Vagina (tissue), 2 donors: Measurements from ENCODE around the gene NPIPA5. TPM values are rescaled to one million over a fixed set of nuclear protein-coding genes. Genes with fewer than 3 reads are reported as not detected.
"Not testable (repeated sequence)": the region's sequence is repeated elsewhere in the genome, so short reads cannot be mapped to it uniquely, and the experiment has no call there.

ENCODE experiments used
- DNase-seq, 2 donors: peaks; one replicate each; pipeline ENCODE4 v3.0.0-alpha.2; 2017; ENCODE audit errors: extremely low spot score in 2 of 2
- H3K27ac ChIP-seq: fragments of 200-600 bp; sonication (generic); one replicate; pipeline ENCODE4 v1.5.1; 2019
- H3K27me3 ChIP-seq: fragments of 200-600 bp; sonication (generic); one replicate; pipeline ENCODE4 v1.5.1; 2019
- H3K36me3 ChIP-seq, 2 donors: fragments of 200-600 bp; sonication (generic); one replicate each; pipeline ENCODE4 v1.5.1; 2017 to 2019
- H3K4me1 ChIP-seq: fragments of 200-600 bp; sonication (generic); one replicate; pipeline ENCODE4 v1.5.1; 2019
- H3K4me3 ChIP-seq, 2 donors: fragments of 200-600 bp; sonication (generic); 1 replicate in 1 of 2; 2 replicates in 1 of 2; pipeline ENCODE4 v1.5.1; 2016 to 2019
- H3K9me3 ChIP-seq: fragments of 200-600 bp; sonication (generic); one replicate; pipeline ENCODE4 v1.5.1; 2019
- intact Hi-C: fragments of 100-400 bp; cut with DNase I; formaldehyde crosslinking; loops from one replicate; pipeline ENCODE4 v1.15.1; 2023
- total RNA-seq: library from RNA; depleted of rRNA; stranded (reverse); fragments of >200 nt; gene quantifications from one replicate; pipeline ENCODE4 v1.2.3, GENCODE V29; 2016

Gene NPIPA5
- total RNA-seq, 1 donor from 2014 or later, result 5.9 TPM

DNA sequence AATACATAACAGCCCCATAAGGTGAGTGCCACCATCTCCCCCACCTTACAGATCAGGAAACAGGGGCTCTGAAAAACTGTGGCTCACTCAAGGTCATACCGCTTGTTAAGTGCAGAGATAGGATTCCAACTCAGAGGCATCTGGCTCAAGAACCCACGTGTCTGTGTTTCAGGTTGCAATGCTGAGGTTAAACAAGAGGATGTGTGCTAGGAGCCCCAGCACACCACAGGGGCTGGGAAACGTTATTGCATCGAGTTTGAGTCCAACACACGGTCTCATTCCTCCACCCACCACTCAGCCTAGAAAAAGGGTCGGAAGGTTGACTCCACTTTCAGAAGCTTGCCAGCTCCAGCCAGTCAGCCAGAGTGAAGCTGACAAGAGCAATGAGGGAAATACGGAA lies 29.4 kb downstream of the NPIPA5 start:
- H3K9me3 ChIP-seq, H3K4me1 ChIP-seq, H3K4me3 ChIP-seq, H3K27ac ChIP-seq, intact Hi-C loops, H3K27me3 ChIP-seq, H3K36me3 ChIP-seq, DNase-seq: not testable (repeated sequence)

DNA sequence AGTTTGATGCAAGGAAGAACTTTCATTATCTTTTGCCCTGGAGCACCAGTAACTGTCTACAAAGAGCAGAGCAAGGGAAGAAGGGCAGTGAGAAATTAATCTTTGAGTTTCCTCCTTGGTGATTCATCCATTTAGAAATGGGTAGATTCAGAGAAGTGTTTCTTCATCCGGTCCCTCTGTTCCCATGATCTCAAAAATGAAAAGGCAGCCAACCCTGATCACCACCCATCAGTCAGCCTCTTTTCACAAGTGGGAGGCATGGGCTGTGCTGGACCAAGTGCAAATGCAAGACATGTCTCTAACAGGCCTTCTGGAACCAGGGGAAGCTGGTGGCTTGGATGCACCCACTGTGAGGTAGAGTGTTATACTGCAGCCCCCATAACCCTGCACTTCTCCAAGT lies 35.8 kb downstream of the NPIPA5 start:
- H3K9me3 ChIP-seq, H3K4me1 ChIP-seq, H3K27me3 ChIP-seq, H3K27ac ChIP-seq, intact Hi-C loops, H3K36me3 ChIP-seq, H3K4me3 ChIP-seq, DNase-seq: not testable (repeated sequence)

DNA sequence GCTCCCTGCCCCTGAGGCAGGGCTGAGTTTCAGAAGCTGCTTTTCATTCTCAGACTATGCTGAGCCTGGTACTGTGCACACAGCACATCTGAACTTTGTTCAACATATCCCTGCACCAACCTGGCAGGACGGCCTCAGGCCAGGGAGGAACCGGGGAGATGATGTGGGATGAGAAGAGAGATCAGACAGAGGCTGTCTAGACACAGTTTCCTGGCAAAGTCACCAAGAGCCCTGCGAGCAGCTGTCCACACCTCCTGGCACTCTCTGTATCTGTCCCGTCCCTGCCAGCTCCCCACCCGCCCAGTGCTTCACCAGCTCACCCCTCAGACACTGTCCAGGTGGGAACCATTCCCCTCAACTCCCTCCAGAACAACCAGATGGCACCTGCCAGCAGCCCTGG lies 39.1 kb downstream of the NPIPA5 start:
- H3K27ac ChIP-seq, H3K9me3 ChIP-seq, H3K27me3 ChIP-seq, DNase-seq, H3K4me3 ChIP-seq, H3K4me1 ChIP-seq, H3K36me3 ChIP-seq, intact Hi-C loops: not testable (repeated sequence)

DNA sequence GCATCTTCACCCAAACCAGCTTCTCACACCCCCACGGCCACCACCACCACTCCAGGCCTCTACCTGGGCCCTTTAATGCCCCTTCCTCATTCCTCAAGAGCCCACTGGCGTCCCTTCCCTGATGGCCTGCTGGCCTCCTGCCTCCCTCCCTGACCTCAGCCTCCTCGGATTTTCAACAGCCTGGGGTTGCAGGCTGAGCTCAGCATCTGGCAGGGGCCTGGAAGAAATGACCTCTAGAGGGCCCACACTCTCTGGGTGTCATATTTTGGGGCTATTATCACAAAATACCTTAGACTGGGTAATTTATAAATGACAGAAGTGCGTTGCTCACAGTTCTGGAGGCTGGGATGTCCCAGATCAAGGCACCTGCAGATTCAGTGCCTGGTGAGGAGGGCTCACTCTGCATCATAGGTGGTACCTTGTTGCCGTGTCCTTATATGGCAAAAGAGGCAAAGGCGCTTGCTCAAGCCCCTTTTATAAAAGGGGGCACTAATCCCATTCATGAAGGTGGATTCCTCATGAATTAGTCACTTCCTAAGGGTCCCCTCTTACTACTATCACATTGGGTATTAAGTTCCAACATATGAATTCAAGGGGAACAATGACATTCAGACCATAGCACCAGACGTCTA lies 40.0 kb downstream of the NPIPA5 start:
- H3K27ac ChIP-seq, H3K4me1 ChIP-seq, H3K9me3 ChIP-seq, H3K36me3 ChIP-seq, H3K4me3 ChIP-seq, H3K27me3 ChIP-seq, DNase-seq, intact Hi-C loops: not testable (repeated sequence)

DNA sequence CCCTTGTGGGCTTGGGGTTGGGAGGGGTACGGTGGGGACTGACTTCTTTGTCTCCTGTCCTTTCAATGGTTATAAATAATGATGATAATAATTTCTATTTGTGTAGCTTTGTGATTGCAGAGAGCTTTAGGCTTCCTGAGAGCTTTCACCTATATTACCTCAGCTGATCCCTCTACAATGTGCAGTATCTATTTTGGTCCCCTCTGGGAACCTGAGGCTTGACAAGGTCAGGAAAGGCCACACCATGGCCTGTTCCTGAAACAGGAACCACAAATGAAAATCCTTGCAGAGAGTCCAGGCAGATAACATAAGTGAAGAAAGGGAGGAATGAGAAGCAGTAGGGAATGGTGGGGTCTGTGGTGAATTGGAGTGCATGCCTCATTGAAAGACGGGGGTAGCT lies 42.5 kb downstream of the NPIPA5 start:
- H3K36me3 ChIP-seq, intact Hi-C loops, DNase-seq, H3K4me3 ChIP-seq, H3K27ac ChIP-seq, H3K27me3 ChIP-seq, H3K4me1 ChIP-seq, H3K9me3 ChIP-seq: not testable (repeated sequence)

DNA sequence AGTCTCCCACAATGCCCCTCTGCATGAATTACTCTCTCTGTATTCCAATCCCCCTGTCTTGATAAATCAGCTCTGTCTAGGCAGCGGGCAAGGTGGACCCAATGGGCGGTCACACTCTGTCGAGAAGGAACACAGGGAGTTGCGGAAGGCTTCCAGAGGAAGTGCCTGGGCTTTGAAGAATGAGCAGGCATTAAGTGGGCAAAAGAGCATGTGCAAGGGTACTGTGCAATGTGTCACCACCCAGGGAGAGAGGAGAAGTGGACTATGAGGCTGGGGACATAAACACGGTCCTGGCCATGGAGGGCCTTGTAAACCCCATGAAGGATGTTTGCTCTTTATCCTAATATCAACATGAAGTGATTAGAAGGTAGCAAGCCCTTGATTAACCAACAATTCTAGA lies 44.1 kb downstream of the NPIPA5 start:
- H3K27me3 ChIP-seq, H3K27ac ChIP-seq, H3K4me3 ChIP-seq, H3K36me3 ChIP-seq, intact Hi-C loops, H3K9me3 ChIP-seq, H3K4me1 ChIP-seq, DNase-seq: not testable (repeated sequence)

DNA sequence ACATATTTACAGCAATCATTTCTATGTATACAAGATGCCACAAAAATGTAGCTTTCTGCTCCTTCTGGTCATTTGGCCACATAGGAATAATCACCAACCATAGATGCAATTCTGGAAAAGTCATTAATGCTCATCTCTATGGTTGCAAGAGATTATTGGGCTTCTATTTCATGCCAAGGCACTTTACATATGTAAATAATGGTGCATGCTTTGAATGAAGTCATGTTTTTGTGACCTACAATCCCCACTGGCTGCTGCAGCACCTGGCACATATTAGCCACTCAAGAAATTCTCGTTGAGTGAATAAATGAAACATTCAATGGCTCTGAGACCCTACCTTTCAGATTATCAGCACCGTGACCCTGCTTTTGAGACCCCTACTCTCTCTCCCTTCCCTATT lies 47.1 kb downstream of the NPIPA5 start:
- H3K9me3 ChIP-seq, intact Hi-C loops, H3K4me3 ChIP-seq, H3K27ac ChIP-seq, H3K4me1 ChIP-seq, H3K27me3 ChIP-seq, H3K36me3 ChIP-seq, DNase-seq: not testable (repeated sequence)

DNA sequence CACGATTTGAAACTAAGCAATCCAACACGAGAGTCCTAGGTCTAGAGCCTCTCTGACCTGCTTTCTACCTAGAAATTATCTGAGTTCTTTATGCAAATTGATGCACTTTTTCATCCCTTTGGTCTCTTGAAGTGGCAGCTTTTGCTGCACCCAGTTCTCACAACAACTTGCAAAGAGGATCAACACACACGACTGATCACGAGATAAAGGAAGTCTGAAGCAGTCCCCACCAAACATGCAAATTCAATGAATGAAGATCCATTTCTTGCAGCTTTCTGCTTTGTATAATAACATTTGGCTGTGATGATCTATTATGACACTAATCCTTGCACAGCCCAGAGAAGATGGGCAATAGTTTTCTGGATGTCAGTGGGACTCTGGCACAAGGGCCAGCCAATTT lies 53.1 kb downstream of the NPIPA5 start:
- H3K4me1 ChIP-seq, H3K9me3 ChIP-seq, DNase-seq, H3K36me3 ChIP-seq, H3K27ac ChIP-seq, intact Hi-C loops, H3K27me3 ChIP-seq, H3K4me3 ChIP-seq: not testable (repeated sequence)

DNA sequence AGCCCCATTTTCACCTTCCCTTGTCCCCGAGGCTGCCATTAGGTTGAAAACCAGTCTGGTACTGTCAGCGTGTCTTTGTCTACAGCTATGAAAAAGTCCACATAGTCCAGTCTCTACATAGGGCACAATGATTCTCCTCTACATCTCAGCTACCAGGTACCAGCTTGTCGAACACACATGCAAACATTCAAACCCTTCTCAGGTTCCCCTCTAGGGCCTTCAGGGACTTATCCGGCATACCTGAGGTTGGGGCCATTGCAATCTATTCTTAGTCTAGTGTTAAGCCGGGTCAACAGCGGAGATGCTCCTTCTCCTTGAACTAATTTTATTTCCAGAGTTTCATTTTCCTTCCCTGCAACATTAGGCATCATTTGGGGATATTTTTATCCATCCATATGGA lies 54.7 kb downstream of the NPIPA5 start:
- H3K27ac ChIP-seq, H3K27me3 ChIP-seq, DNase-seq, H3K4me1 ChIP-seq, H3K36me3 ChIP-seq, H3K4me3 ChIP-seq, H3K9me3 ChIP-seq, intact Hi-C loops: not testable (repeated sequence)

DNA sequence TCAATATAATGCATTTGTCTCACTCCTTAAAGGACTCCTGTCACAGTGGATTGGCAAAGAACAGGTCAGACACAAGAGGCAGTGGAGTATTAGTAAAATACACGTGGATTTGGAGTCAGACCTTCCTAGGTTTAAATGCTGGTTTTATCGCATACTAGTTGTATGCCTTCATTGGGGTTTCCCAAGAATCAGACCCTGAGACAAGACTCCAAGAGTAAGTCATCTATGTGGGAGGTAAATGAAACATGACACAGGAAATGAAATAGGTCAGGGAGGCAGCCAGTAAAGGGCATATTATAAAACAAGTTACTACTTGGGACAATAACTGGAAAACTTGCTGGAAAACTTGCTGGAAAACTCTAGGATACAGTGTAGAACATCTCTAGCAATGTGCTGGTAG lies 56.9 kb downstream of the NPIPA5 start:
- H3K36me3 ChIP-seq, H3K27ac ChIP-seq, intact Hi-C loops, H3K4me1 ChIP-seq, H3K4me3 ChIP-seq, H3K9me3 ChIP-seq, H3K27me3 ChIP-seq, DNase-seq: not testable (repeated sequence)

DNA sequence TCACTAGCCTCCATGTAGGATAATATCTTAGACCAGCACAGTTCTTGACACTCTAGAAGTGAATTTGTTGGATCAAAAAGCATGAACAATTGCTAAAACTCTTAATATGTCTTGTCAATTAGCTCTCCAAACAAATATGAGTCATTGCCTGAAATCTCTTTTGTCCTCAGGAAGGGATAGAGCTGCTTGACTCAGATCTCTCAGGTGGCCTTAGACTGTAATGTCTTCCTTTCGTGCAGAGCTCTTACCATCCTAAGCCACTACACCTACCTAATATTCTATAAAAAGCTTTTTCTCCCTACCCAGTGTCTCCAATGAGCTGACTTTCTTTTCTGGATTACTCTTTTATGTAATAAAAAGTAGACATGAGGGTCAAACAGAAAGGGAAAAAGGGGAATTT lies 63.5 kb downstream of the NPIPA5 start:
- H3K4me3 ChIP-seq, H3K36me3 ChIP-seq, H3K4me1 ChIP-seq, DNase-seq, intact Hi-C loops, H3K27ac ChIP-seq, H3K27me3 ChIP-seq, H3K9me3 ChIP-seq: not testable (repeated sequence)

Other genes with a start within 250 kb of the NPIPA5 start
- gene MPV17L, start 17.5 kb upstream of the NPIPA5 start, total RNA-seq, result 4.4 TPM
- 46.9 TPM for gene BMERB1, start 56.3 kb upstream of the NPIPA5 start, total RNA-seq